GM15510 (cell line): Measurements from ENCODE around the gene TNIK.

Experiments used
- POLR2A ChIP-seq: IDR thresholded peaks from 3 replicates; pipeline ENCODE4 v1.6.1; 2011; ENCODE audit warnings: borderline replicate concordance; ENCODE audit not compliant: insufficient read length; ENCODE audit errors: extremely low read depth

Gene TNIK

GRCh38 chr3:171457607-171458061, 2.6 kb downstream of the TNIK start:
- no peak for TF ChIP-seq POLR2A

GRCh38 chr3:171456765-171457606, 3.2 kb downstream of the TNIK start:
- no peak for TF ChIP-seq POLR2A

- TF ChIP-seq POLR2A = no peak
Measured at GRCh38 chr3:171455603-171456550, 4.3 kb downstream of the TNIK start.

- TF ChIP-seq POLR2A = no peak
Measured at GRCh38 chr3:171454041-171454440, 6.2 kb downstream of the TNIK start.

GRCh38 chr3:171453180-171453886, 6.9 kb downstream of the TNIK start:
- TF ChIP-seq POLR2A = no peak

- TF ChIP-seq POLR2A = no peak
Measured at GRCh38 chr3:171452328-171452727, 7.9 kb downstream of the TNIK start.

- no peak for TF ChIP-seq POLR2A
Measured at GRCh38 chr3:171451915-171452314, 8.3 kb downstream of the TNIK start.

GRCh38 chr3:171446801-171447578, 13.2 kb downstream of the TNIK start:
- no peak for TF ChIP-seq POLR2A

- TF ChIP-seq POLR2A = no peak
Measured at GRCh38 chr3:171446301-171446700, 13.9 kb downstream of the TNIK start.

- no peak for TF ChIP-seq POLR2A
Measured at GRCh38 chr3:171445620-171446204, 14.5 kb downstream of the TNIK start.

- no peak for TF ChIP-seq POLR2A
Measured at GRCh38 chr3:171444001-171444690, 16.1 kb downstream of the TNIK start.

- no peak for TF ChIP-seq POLR2A
Measured at GRCh38 chr3:171443211-171443957, 16.8 kb downstream of the TNIK start.
